Measurements from ENCODE around the gene SULF2.

- TF ChIP-seq GATA2 (IDR thresholded peaks at IDR 0.05; ENCODE audit: low read depth, low read length) (no peak), GATA3 (IDR thresholded peaks at IDR 0.05; ENCODE audit: low read depth, low read length) (no peak)
Measured at GRCh38 chr20:47682916-47683315, 102.4 kb downstream of the SULF2 start.

Data from SH-SY5Y (cell line).